HG03135 (cell line): ENCODE results near the gene LNPEP.
"Not testable (repeated sequence)": the region's sequence is repeated elsewhere in the genome, so short reads cannot be mapped to it uniquely, and the experiment has no call there.

Source experiments
- ATAC-seq: cut with Tn5 transposase; IDR thresholded peaks from one replicate; pipeline ENCODE4 v1.9.1; 2021; ENCODE audit warnings: mild to moderate bottlenecking, moderate library complexity; ENCODE audit not compliant: unreplicated experiment

Gene LNPEP

DNA sequence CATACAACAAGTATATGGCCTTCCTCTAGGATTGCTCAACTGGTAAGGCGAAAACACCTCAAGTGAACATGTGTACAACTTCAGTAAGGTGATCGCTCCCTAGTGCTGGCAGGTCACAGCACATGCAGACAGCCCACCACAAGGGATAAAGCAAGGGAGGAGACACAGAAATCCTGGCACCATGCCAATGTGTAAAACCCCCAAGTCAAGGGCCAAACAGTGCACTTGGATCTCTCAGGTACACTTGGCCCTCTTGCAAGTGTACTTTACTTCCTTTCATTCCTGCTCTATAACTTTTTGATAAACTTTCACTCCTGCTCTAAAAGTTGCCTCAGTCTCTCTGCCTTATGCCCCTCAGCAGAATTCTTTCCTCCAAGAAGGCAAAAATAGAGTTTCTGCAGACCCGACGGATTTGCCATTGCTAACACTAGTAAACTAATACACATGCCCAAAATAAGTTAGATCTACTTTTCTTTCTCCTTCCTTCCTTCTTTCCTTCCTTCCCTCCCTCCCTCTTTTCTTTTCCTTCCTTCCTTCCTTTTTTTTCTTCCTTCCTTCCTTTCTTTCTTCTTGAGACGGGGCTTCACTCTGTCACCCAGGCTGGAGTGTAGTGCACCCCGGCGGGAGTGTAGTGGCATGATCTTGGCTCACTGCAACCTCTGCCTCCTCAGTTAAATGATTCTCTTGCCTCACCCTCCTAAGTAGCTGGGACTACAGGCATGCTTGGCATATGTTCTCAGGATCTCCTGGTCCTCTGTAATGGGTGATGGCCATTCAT lies 6.8 kb upstream of the LNPEP start:
- no peak for ATAC-seq

DNA sequence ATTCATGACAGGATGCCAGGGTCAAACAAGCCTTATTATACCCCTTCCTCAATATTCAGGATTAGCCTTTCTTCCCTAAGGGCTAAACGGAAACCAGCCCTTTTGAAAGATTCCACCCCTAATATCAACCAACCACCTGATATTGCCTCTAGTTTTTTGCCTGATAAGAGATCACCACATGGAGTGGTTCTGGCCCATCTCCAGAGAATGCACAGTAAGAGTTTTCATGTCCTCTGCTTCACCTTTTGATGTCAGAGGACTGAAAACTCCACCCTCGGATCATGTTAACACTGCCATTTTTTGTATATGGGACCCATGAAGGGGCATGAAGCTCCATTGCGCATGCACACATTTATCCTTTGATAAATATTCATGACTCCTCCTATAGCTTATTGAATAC lies 5.8 kb upstream of the LNPEP start:
- no peak for ATAC-seq

DNA sequence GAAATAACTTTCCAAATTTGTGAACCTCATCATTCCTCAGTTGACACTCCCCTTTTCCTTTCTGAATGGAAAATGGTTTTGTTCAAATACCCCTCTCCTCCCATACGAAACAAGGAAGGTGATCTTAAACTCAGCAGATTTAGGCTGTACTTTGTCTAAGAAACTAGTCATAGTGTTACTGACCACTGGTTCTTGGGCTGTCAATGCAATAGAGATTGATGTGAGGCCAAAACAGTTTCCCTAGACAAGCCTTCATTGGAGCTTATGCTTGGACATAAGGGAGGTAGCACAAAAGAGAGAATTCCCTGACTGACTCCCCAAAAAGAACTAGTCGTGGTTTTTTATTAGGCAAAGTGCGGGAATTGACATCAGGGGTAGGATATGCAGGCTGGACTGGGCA lies 5.3 kb upstream of the LNPEP start:
- no peak for ATAC-seq

DNA sequence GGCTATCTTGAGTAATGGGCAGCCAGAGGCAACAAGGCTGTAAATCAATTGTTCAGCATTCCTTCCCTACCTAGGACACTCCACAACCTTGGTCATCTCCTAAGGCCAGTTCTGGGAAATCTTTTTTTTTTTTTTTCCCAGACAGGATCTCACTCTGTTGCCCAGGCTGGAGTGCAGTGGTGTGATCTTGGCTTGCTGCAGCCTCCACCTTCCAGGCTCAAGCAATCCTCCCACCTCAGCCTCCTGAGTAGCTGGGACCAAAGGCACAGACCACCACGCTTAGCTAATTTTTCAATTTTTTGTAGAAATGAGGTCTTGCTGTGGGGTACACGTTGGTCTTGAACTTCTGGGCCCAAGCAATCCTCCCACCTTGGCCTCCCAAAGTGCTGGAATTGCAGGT lies 4.8 kb upstream of the LNPEP start:
- ATAC-seq = not testable (repeated sequence)

DNA sequence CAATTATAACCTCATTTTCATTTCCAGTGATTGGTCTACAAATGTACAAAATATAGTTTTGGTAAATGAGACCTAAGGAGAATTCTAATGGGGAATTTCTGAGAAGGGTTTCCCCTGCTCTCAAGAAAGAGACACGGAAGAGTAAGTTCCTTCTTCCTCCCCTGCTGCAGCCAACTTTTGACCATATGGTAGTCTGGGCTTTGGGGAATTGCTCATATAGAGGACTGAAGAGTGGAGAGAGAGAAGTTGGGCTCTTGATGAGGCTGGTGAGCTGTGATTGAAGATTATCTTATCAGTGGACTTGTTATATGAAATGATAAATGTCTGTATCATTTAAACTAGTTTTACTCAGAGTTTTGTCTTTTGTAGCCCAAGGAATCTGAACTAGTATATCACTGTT lies 4.3 kb upstream of the LNPEP start:
- ATAC-seq = no peak

- ATAC-seq = no peak
These were observed 3.9 kb upstream of the LNPEP start for GRCh38 chr5:96932026-96932425.

GRCh38 chr5:96933764-96934707 lies 1.8 kb upstream of the LNPEP start:
- no peak for ATAC-seq

DNA sequence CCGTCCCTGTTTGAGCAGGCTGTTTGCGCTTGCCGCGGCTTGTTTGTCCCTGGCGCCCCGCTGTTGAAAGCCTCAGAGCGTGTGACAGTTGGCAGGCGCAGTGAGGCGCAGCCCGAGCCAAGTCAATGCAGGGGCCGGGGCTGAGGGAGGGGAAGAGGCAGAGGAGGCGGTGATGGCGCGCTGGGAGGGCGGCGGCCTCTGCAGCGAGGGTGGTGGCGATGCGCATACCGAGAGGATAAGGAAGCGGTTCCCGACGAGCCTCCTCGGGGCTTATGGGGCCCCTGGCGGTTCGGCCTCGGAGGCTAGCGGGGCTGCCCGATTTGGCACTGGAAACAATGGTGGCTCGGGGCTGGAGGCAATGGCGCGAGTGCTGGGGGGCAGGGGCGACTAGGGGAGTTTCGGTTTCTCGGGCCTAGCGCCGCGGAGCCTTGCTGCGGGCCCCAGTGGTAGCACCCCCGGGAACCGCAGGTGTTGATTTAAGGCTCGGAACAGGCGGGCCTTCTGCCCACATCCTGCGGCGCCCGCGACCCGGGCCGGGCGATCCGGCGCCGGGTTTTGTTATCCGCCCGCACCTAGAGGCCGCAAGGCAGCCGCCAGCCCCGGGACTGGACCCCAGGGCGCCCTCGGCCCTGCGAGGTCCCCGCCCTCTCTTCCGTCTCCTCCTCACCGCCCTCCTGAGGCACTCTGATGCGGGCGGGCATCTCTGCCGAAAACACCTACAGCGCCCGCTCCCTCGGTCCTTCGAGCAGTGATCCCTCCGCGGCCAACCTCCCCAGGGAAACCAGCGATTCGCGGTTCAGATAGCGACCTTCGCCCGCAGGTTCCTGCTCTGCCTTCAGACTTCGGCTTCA lies 947 bp upstream of the LNPEP start:
- peak; percentile 61 for ATAC-seq

DNA sequence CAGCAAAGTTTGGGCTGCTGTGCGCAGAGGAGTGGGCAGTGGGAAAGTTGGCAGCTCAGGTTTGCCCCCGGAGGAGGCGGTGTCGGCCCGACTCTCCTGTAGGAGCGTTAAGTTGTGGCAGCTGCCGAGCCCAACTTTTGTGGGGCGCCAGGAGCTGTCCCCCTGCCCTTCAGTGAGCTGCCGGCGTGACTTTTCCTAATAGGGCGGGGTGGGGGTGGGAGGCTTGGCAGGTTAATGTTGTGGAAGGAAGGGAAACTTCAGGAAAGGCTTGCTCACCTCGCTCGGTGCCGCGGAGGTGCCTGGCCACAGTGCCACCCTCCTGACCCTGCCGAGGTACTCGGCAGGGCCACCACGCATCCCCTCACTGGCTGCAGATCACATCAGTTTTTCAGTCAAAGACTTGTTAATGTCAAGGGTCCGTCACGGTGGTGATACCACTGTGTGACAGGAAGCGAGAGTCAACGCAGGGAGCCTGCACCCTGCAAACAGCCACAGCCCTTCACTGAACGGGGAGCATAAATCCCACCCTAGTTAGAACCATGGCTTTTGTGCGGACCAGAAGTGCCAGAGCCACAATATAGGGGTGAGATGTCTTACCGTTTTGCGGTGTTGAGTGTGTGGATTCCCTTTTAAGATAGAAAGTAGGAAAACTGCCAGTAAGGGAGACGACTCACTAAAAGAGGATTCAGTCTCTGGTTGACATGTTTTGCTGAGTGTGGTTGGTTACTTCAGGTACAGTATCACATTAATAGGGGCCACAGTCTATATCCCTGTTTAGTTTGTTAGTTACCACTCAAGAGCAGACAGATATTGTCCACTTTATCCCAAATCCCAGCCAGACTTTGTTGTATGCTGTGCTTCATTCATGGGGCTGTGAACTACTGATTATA lies 796 bp downstream of the LNPEP start:
- ATAC-seq = peak; percentile 29

DNA sequence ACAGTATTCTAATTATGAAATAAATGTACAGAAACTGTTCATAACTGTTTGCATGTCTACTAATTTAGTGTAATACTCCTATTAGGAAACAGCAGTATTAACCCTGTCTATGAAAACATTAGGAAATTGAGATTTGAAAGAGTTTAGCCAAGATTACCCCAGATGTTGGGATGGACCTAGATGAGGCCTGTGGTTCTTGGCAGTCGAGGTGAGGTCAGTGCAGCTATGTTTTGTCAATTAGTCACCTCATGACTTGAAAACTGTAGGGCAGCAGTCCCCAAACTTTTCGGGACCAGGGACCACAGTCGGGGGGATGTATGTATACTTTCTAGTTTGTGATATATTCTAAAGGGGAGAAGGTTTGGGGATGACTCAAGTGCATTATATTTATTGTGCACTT lies 4.7 kb downstream of the LNPEP start:
- ATAC-seq = no peak

DNA sequence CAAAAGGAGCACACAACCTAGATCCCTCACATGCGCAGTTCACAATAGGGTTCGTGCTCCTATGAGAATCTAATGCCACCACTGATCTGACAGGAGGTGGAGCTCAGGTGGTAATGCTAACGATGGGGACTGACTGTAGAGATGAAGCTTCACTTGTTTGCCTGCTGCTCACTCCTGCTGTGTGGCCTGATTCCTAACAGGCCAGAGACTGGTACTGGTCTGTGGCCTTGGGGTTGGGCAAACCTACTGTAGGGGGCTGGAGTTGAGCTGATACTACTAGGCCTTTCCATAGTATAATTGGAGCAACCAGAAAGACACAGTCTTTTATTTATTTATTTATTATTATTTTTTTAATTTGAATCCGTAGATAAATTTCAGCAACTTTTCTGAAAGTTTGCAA lies 5.3 kb downstream of the LNPEP start:
- ATAC-seq = no peak

GRCh38 chr5:96942078-96942477 lies 6.2 kb downstream of the LNPEP start:
- ATAC-seq = no peak

- no peak for ATAC-seq
These were observed 7.0 kb downstream of the LNPEP start for GRCh38 chr5:96942911-96943310.

GRCh38 chr5:96943799-96944198 lies 7.9 kb downstream of the LNPEP start:
- no peak for ATAC-seq

- no peak for ATAC-seq
These were observed 9.4 kb downstream of the LNPEP start for GRCh38 chr5:96945144-96945897.

DNA sequence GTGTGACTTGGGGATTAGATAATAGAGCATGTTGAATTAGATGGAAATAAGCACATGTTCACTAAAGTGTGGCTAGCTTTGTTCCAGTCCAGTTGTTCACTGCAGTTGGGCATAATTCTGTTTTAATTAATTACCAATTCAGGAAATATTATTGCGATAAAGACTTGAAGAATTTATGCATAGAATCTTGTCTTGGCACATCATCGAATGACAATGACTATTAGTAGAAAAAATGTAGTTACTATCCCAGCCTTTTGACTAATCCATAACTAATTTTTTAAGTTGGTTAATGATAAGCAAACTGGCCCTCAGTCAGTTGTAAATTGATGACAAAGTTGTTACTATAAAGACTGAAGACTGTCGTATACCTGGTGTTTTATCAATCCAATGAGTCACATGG lies 10.5 kb downstream of the LNPEP start:
- ATAC-seq = no peak

DNA sequence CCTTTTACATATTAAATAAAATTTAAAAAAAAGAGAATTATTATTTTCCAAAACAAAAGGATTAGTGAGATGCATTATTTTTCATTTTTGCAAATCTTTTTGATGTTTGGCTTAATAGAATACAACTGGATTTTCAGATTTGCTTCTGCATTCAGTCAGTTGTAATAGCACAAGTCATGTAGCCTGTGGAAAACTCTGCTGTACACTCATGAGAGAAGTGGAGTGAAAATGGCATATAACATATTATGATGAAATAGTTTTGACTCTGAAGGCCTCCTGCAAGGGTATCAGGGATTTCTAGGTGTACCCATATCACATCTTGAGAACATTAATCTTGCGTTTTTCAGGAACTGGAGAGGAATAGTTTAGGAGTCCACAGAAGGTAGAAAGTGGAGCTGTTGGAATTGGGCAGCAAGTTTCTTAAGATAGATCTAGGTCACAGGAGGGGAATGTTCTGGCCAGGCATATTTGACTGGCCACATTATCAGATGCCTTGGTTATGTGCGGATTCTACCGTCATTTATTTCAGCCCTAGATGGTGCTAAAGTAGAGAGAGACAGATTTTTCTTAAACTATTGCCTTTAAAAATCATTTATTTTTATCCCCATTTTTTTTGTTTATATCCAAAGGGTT lies 16.4 kb downstream of the LNPEP start:
- ATAC-seq = no peak

DNA sequence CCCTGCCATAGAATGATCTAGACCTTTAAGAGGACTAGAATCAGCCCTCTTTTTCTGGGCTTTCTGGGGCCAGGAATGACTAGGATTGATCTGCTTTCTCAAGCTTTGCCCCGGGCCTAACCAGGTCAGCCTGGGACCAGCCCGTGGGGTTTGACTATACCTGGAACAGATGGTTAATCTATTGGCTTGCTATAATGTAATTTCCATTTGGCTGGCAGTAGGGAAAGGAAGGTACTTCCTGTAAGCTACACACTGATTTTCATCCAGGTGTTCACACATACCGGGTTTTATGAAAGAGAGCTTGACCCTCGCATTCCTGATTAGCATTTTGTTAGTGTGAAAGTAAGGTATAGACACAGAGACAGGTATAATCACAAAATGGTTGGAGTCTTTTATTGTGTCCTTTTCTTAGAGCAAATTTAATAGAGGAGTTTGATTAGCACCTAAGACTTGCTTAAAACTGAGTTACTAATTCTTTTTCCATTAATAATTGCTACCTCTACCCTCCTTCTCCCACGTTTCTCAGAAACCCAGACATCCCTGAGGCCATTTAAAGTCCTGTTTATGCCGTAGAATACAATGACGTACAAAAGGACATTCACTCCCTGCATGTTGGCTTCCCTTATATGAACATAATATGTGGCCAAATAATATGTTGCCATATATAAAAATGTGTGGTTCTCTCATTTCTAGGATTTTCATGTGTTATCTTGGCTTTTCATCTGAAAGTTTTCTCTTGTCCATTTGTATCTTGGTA lies 17.3 kb downstream of the LNPEP start:
- ATAC-seq = no peak
